Stimulated activated CD4-positive, alpha-beta T cell treated with anti-CD3 and anti-CD28 coated beads, Interleukin-1b, Interleukin-23, amount 100 ng/mL, for 48 hours (primary cell): ENCODE results near the gene NCLN.
A peak's percentile ranks its signal among the peaks of the same experiment; 100 is the strongest.
"Not testable (repeated sequence)": the region's sequence is repeated elsewhere in the genome, so short reads cannot be mapped to it uniquely, and the experiment has no call there.

Experiments
- DNase-seq: peaks from one replicate; pipeline ENCODE4 v3.0.0-alpha.2; 2020

The NCLN gene, protein sequence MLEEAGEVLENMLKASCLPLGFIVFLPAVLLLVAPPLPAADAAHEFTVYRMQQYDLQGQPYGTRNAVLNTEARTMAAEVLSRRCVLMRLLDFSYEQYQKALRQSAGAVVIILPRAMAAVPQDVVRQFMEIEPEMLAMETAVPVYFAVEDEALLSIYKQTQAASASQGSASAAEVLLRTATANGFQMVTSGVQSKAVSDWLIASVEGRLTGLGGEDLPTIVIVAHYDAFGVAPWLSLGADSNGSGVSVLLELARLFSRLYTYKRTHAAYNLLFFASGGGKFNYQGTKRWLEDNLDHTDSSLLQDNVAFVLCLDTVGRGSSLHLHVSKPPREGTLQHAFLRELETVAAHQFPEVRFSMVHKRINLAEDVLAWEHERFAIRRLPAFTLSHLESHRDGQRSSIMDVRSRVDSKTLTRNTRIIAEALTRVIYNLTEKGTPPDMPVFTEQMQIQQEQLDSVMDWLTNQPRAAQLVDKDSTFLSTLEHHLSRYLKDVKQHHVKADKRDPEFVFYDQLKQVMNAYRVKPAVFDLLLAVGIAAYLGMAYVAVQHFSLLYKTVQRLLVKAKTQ

DNA sequence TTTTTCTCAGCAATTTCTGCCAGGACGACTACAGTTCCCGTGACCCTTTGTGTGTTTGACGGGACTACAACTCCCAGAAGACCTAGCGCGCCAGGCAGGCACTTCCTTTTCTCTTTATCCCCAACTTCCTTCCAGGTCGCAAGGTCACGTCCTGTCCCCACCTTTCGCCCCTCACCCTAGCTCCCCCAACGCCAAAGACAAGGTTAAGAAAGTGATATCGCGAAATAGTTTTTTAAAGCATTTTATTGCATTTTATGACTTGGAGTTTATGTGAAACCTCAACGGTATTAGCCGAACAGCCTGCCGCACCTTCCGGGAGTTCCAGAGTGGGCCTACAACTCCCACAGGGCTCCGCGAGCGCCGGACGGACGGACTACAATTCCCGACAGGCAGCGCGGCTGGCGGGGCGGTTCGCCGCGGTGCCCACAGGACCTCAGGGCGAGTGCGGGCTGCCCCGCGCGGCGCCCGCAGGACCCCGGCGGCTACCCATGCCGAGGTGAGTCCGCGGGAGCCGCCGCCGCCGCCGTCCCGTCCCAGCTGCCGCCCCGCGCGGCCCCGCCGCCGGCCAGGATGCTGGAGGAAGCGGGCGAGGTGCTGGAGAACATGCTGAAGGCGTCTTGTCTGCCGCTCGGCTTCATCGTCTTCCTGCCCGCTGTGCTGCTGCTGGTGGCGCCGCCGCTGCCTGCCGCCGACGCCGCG is at the start of gene NCLN:
TSS of gene NCLN (plus strand) at position 470 of the 699 bp plus-strand sequence. CDS start at position 571, 101 bp downstream.
- DNase-seq = peak; percentile 93

DNA sequence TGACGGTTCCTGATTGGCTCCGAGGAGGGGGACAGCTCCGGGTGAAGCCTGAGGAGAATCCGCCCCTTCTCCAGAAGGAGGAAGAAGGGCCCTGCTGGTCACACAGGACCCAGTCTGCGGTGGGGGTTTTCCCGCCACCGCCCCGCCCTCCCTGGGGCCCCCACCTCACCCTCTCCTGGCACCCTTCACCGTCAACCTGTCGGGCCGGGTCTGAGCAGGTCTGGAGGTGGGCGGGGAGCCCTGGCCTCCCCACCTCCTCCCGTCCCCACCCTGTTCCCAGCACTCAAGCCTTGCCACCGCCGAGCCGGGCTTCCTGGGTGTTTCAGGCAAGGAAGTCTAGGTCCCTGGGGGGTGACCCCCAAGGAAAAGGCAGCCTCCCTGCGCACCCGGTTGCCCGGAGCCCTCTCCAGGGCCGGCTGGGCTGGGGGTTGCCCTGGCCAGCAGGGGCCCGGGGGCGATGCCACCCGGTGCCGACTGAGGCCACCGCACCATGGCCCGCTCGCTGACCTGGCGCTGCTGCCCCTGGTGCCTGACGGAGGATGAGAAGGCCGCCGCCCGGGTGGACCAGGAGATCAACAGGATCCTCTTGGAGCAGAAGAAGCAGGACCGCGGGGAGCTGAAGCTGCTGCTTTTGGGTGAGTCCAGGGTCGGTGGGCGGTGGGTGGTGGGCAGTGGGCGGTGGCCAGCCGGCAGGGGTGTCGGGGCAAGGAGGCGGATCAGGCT is 49.6 kb upstream of the NCLN start, which contains the start of gene GNA15:
TSS of gene GNA15 (plus strand) at position 73 of the 723 bp plus-strand sequence. CDS start at position 491, 418 bp downstream.
- DNase-seq = peak; percentile 49

DNA sequence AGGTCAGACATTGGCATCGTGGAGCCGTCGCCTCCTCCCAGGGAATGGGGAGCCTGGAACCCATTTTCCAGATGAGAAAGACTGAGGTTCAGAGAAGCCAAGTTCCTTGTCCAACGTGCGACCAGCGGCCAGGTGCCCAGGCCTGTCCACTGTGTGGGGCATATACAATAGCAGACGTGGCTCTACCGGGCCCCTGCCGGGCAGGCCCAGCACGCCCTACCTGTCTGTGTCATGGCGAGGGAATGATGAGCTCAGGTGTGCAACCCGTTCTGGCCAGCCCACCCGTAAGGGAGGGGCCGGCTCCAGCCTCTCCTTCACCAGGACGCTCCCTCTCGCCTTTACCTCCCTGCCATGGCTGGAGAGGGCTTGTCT is 49.1 kb upstream of the NCLN start:
- no peak for DNase-seq

DNA sequence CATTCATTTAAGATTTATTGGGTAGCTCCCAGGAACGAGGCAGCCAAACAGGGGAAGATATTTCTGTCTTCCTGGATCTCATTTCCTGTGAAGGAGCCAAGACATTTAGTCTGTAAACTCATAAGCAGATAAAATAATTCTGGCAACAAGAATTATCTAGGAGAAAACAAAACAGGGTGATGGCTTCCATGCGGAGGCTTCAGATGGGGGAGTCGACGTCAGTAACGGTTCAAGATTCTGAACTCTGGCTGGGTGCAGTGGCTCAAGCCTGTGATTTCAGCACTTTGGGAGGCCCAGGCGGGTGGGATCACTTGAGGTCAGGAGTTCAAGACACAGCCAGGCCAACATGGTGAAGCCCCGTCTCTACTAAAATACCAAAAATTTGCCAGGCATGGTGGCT is 48.6 kb upstream of the NCLN start:
- no peak for DNase-seq

DNA sequence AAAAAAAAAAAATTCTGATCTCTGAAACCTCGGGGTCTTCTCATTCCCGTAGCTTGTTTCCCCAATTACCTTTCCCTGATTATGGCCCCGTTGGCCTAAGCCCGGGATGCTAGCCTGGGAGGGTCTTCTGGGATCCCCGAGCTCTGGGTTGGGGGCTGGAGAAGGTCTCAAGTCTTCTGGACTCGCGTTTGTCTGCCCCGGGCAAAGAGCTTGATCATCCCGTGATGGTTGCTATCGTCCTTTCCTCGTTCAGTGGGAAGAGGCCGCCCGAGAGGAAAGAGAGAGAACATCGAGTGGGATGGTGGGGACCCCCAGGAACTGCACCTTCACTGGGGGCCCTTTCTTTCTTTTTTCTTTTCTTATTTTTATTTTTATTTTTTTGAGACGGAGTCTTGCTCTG is 47.5 kb upstream of the NCLN start:
- DNase-seq = no peak

DNA sequence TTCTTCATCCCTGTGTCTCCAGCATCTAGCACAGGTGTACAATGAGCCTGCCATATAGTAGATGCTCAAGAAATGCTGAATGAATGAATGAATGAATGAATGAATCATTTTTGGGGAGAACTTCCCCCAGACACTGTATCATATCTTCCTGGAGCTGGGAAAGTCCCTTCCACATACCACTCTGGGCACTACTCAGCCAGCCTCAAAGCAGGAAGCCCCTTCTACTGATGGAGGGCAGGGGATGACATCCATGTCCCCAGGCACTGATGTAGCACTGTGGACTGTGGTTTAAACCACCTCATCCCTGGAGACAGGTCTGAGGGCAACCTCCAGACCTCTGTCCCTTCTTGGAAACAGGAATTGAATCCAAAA is 45.1 kb upstream of the NCLN start:
- DNase-seq = no peak

DNA sequence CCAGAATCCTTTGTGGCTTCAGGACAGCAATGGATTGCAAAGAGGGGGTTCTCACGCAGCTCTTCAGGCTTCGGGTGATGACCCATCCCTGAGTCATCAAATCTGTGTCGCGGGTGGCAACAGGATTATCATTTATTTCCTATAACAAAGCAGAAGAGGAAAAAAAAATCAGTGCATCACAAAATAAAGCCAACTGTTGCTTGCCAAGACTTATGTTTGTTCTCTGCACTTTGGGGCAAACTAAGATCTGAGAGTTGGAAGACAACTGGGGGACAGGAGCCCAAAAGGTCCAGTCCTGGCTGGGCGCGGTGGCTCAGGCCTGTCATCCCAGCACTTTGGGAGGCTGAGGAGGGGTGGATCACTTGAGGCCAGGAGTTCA is 43.4 kb upstream of the NCLN start:
- DNase-seq = peak; percentile 72

DNA sequence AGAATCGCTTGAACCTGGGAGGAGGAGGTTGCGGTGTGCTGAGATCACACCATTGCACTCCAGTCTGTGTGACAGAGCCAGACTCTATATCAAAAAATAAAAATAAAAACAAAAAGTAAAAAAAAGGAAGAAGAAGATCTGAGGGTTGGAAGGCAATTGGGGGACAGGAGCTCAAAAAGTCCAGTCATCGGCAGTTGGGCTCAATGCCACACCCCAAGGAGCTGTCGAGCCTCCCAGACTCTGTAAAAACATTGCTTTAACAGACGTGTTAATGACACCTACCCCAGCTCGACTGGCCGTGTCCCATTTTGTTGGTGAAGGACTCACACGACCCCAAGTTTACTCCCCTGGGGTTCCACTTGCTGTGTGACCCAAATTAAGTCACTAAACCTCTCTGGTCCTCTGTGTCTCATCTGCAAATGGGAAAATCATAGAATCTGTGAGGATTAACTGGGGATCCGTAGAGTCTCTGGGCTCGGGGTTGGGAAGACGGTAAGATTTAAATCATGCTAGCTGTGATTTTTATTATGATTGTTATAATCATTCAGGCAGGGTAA is 42.9 kb upstream of the NCLN start:
- no peak for DNase-seq

DNA sequence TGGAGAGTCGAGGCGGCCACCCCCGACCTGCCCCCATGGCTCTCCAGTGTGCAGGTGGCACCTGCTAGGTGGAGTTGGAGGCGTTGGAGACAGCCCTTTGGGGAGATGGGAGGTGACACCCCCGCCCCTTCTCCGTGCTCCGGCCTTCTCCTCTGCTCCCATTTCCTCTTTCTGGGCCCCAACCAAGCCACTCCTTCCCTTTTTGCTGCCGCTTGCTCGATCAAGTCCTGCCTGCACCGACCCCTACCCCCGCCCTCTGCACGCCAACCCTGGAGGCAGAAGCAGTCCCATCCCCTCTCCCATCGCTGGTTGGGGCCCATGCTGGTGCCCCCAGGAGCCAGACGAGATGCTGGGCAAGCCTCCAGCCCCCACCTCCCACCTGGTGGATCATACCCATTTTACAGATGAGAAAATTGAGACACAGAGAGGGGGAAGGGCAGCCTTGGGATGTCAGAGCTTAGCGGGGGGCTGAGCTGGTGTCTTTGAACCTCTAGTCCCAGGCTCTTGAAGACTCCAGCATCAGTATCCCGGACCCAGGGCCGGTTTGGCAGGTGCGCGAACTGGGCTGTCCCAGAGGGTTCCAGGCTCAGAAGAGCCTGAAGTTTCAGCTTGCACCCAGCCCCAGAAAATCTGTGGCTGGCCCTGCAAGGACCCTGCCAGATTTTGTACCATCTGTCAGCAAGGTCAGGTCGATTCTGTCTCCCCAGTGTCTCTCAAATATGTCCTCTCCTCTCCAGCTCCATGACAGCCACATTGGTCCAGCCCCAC is 39.6 kb upstream of the NCLN start:
- no peak for DNase-seq

DNA sequence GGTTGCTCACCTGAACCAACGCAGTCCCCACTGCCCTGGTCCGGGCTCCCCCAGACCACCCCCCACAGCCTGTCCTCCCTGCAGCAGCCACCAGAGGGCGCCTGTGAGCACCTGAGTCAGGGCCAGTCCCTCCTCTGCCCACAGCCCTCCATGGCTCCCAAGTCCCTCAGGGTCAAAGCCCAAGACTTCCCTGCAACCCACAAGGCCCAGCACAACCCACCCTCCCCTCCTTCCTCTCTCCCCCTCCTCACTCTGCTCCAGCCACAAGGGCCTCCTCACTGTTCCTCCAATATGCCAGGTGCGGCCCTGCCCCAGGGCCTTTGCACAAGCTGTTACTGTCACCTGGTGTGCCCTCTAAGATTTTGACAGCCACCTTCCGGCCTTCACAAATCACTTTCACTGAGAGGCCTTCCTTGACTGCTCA is 39.0 kb upstream of the NCLN start:
- DNase-seq = peak; percentile 64

DNA sequence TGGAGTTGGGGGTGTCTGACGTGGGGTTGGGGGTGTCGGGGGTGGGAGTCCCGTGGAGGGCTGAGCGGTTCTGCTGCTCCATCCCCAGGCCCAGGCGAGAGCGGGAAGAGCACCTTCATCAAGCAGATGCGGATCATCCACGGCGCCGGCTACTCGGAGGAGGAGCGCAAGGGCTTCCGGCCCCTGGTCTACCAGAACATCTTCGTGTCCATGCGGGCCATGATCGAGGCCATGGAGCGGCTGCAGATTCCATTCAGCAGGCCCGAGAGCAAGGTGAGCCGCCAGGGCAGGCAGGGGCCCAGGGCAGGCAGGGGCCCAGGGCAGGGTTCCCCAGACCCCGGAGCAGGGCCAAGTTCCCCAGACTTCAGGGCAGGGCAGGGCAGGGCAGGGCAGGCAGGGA is 37.2 kb upstream of the NCLN start:
- DNase-seq = no peak

DNA sequence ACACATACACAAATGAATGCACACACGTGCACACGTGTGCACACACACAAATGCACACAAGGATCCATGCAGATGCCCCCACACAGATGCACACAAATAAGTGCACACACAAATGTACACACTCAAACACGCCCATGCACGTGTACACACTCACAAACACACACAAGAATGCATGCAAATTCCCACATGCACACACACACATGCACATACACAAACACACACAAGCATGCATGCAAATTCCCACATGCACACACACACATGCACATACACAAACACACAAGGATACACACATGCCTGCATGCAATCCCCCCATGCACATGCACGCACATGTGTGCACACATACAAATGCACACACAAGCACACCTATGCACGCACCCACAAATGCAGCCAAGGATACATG is 36.6 kb upstream of the NCLN start:
- no peak for DNase-seq

DNA sequence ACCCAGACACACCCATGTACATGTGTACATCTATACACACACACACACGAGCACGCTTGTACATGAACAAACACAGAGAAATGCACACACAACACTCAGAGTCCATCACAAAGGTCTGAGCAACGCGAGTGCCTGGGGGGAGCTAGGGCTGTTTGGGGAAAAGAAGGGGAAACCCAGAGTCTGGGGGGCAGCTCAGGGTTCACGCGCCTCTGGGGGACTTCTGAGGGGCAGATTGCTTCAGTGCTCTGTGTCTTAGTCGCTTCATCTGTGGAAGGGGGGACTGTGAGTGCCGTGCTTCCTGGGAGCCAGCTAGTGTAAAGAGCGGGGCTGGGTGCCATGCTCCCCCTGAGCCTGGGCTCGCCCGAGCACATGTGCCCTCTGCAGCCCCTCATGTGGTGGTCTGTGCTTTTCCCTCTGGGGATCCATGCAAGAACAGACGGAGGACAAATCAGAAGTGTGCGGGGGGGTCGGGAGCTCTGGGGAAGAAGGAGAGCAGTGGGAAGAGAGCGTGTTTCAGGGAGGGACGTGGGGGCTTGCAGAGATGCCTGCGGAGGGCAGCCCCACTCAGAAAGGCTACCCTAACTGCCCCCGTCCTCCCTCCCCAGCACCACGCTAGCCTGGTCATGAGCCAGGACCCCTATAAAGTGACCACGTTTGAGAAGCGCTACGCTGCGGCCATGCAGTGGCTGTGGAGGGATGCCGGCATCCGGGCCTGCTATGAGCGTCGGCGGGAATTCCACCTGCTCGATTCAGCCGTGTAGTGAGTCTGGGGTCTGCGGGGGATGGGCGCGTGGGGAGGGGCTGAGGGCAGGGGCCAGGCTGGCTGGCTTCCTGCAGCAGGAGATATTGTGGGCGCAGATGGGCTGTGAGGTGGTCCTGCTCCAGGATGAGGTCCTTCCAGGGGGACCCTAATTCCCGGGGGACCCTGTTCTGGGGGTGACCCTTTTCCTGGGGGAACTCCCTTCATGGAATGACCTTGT is 35.9 kb upstream of the NCLN start:
- DNase-seq = no peak

DNA sequence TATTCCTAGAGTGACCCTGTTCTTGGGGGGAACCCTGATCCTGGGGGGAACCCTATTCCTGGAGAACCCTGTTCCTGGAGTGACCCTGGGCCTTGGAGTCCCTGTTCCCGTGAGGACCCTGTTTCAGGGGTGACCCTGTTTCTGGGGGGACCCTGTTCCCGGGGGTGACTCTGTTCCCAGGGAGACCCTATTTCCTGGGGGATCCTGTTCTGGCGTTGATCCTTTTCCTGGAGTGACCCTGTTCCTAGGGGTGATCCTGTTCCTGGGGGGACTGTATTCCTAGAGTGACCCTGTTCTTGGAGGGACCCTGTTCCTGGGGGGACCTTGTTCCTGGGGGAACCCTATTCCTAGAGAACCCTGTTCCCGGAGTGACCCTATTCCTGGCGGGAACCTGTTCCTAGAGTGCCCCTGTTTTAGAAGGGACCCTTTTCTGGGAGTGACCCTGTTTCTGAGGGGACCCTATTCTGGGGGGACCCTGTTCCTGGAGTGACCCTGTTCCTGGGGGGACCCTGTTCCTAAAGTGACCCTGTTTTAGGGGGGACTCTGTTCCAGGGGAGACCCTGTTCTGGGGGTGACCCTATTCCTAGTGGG is 34.9 kb upstream of the NCLN start:
- no peak for DNase-seq

DNA sequence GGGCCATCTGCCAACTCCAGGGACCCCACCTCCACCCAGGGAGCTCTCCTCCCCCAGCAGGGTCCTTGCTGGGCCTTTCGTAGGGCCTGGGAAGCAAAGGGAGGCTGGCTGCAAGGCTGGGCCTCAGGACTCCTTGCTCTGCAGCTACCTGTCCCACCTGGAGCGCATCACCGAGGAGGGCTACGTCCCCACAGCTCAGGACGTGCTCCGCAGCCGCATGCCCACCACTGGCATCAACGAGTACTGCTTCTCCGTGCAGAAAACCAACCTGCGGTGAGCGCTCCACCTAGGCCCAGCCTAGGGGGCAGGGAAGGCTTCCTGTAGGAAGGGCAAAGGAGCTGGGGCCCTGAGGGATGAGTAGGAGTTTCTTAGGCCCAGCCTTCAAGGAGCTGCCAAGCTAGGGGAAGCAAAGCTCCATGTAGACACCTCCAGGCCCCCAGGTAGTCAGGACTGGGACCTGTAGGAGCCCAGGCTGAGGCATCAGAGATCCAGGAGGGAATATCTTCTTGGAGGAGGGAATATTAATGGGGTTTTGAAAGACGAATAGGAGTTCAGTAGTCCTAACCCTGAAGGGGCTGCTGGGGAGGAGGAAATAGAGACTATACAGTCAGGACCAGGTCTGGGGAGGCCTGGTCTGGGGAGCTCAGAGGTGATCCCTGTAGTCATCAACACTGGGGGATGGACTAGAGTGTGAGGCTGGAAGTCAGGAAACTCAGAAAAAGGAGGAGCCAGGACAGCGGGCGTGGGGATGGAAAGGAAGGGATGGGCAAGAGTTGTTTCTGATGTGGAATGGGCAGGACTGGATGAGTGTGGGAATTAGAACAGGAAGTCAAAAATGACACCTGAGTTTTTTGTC is 33.9 kb upstream of the NCLN start:
- DNase-seq = no peak

DNA sequence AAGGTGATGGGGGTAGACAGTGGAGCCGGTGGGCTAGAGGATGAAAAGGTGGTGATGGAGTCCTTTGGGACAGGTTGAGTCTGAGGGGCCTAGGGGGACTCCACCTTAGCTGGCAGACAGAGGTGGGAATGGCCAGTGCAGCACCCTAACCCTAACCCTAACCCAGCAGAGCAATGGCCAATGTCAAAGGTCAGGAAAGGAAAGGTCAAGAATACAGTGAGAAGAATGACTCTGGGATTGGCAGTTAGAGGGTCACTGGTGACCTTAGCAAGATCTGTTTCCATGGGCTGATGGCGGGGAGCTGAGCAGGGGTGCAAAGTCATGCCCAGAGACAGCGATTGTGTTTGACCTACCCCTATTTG is 33.3 kb upstream of the NCLN start:
- no peak for DNase-seq

DNA sequence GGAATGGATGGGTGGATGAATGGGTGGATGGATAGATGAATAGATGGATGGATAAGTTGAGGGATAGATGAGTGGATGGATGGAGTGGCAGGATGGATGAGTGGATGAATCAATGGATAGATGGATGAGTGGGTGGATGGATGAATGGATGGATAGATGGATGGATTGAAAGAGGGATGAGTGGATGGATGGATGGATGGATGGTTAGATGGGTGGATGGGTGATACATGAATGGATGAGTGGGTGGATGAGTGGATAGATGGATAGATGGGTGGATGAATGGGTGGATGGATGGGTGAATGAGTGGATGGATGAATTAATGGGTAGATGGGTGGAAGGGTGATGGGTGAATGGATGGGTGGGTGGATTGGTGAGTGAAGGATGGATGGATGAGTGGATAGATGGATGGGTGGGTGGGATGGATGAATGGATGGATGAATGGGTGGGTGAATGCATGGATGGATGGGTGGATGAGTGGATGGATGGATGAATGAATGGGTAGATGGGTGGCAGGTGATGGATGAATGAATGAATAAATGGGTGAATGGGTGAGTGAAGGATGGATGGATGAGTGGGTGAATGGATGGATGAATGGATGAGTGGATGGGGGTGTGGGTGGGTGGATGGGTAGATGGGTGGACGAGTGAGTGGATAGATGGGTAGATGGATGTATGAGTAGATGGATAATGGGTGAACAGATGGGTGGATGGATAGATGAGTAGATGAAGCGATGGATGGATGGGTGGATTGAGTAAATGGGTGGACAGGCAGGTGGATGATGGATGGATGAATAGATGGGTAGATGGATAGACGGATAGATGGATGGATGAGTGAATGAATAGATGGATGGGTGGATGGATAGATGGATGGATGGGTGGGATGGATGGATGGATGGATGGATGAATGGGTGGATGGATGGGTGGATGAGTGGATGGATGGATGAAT is 32.2 kb upstream of the NCLN start:
- DNase-seq = no peak

DNA sequence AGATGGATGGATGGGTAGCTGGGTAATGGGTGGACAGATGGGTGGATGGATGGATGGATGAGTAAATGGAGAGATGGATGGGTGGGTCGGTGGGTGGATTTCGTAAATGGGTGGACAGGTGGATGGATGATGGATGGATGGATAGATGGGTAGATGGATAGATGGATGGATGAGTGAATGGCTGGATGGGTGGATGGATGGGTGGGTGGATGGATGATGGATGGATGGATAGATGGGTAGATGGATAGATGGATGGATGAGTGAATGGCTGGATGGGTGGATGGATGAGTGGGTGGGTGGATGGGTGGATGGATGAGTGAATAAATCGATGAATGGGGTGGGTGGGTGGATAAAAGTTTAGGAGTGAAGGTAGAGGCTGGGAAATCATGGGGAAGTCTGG is 31.3 kb upstream of the NCLN start:
- DNase-seq = not testable (repeated sequence)
